Left ventricle myocardium superior (tissue), 1 donor: ENCODE results near the gene ANAPC13. TPM values are rescaled to one million over a fixed set of nuclear protein-coding genes. Genes with fewer than 3 reads are reported as not detected.

Experiments
- total RNA-seq: library from RNA; stranded (reverse); fragmentation: NEBNext Ultra II Directional; extraction: Animal tissue kit (Norgen Biotek cat#: 25700); gene quantifications from one replicate; pipeline ENCODE4 v1.2.1, GENCODE V29; 2021
- donor health status: DM: no; HTN: yes; CAD: no; lungs with severe emphysema.

ANAPC13 gene
- total RNA-seq, 1 donor from 2014 or later = 75.6 TPM

Other genes starting within 250 kb of the ANAPC13 start
- 37.5 TPM for gene RYK, start 235.1 kb downstream of the ANAPC13 start, total RNA-seq
- gene AMOTL2, start 111.5 kb downstream of the ANAPC13 start, total RNA-seq = 53.9 TPM
- 35.1 TPM for gene CEP63, start 72 bp upstream of the ANAPC13 start, total RNA-seq
- gene KY, start 165.0 kb upstream of the ANAPC13 start, total RNA-seq = 20.6 TPM